Measurements from ENCODE around the gene ATAD3A. TPM values are rescaled to one million over a fixed set of nuclear protein-coding genes. Genes with fewer than 3 reads are reported as not detected.
"Not testable (repeated sequence)": the region's sequence is repeated elsewhere in the genome, so short reads cannot be mapped to it uniquely, and the experiment has no call there.

Gene ATAD3A
- total RNA-seq, 1 experiment from 2014 or later, result 55.8 TPM

DNA sequence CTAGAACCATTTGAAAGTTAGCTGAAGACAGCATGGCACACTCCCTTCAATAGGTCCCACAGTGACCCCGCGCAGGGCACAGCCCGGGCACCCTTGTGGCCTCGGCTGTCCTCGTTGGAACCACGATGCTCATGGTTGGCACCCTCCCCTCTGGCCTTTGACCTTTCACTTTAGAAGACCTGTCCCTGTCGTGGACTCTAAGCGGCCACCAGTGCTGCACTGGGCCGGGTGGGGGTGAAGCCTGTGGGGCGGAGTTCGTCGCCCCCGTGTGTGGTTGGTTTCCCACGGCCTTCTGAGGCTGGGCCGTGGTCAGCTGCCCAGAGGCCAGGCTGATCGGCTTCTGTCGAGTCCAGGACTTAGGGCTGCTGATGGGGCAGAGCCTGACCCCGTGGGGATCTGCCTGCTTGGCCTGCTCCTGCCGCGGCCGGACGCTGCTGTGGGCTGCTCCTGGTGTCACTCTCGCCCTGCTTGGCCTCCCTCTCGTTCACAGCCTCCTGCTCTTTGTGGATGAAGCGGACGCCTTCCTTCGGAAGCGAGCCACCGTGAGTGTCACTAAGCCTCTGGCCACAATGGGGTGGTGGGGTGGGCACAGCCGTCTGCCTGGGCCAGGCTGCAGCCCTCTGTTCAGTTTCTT is 12.9 kb downstream of the ATAD3A start:
- H3K23me2 ChIP-seq (ENCODE audit: insufficient read length, low read depth, low read length, poor library complexity, severe bottlenecking); H3K9me3 Mint-ChIP-seq; H2AK5ac ChIP-seq (ENCODE audit: insufficient read length, low read length); H3K4me2 ChIP-seq (ENCODE audit: insufficient read depth, insufficient read length, low read length); H2BK120ac ChIP-seq (ENCODE audit: low read depth, low read length, poor library complexity, severe bottlenecking); H2BK5ac ChIP-seq (ENCODE audit: insufficient read length, low read length); H3K9me3 ChIP-seq (ENCODE audit: control insufficient read depth, low read depth, low read length); H4K91ac ChIP-seq (ENCODE audit: insufficient read length, low read depth, low read length); H2BK12ac ChIP-seq (ENCODE audit: insufficient read length, low read depth, low read length); H3K14ac ChIP-seq (ENCODE audit: insufficient read depth, low read length); H4K8ac ChIP-seq (replicated peaks; ENCODE audit: insufficient read length, low read depth, low read length); DNase-seq; H3K4me1 Mint-ChIP-seq; H3K9ac ChIP-seq (ENCODE audit: extremely low read depth, insufficient read length, low read length); H2BK20ac ChIP-seq (ENCODE audit: low read depth, low read length, poor library complexity, severe bottlenecking); H4K20me1 ChIP-seq (ENCODE audit: control insufficient read depth, insufficient read depth, insufficient read length); H2BK15ac ChIP-seq (ENCODE audit: low read depth, low read length); H3T11ph ChIP-seq (ENCODE audit: low read length); H3K4ac ChIP-seq (ENCODE audit: low read depth, low read length); H4K5ac ChIP-seq (ENCODE audit: insufficient read length, low read depth, low read length); H3K27ac ChIP-seq (ENCODE audit: insufficient read length, low read depth, low read length); H3K79me1 ChIP-seq (ENCODE audit: insufficient read depth, low read depth, low read length, poor library complexity, severe bottlenecking); H3K27me3 ChIP-seq (ENCODE audit: insufficient read depth, low read length); H3K18ac ChIP-seq (ENCODE audit: insufficient read length, low read depth, low read length); H3K27me3 Mint-ChIP-seq (ENCODE audit: low read depth); H3K79me2 ChIP-seq (ENCODE audit: insufficient read depth, low read length); H2AFZ ChIP-seq (ENCODE audit: low read length); H3K4me1 ChIP-seq (ENCODE audit: insufficient read depth, low read length); H3K23ac ChIP-seq (ENCODE audit: insufficient read length, low read depth, low read length); H3K4me3 Mint-ChIP-seq; H3K56ac ChIP-seq (ENCODE audit: insufficient read length, low read depth, low read length): not testable (repeated sequence)
- no CpG with 5 or more reads among the region's 30 CpGs for WGBS (ENCODE audit: extremely low coverage, insufficient read length, low lambda C conversion rate)
- peaks cover 19 to 65% (median 37%) of the 10 kb centered on the region in 3 experiments; a peak in 6 of 7 replicates for H3K36me3 Mint-ChIP-seq (ENCODE audit: insufficient read depth in 1 of 3, low read depth in 3 of 3)
- peak overlapping the region in 1 of 3 experiments; percentile 59; a peak in 1 of 7 replicates for H3K27ac Mint-ChIP-seq

DNA sequence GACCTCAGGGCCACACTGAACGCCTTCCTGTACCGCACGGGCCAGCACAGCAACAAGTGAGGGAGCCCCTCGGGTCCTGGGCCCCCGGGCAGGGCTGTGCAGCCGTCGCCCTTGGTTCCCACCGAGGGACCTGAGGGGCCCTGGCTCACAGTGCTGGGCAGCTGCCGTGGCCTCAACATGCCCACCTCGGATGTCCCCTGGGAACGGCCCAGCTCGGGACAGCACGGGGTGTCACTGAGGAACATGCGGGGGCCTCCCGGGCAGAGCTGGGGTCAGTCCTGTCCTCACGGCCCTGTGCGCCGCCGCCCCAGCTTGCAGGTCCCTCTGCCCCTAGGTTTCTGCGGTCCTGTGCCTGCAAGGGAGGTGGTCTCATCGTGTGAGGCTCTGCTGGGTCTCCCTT is 14.5 kb downstream of the ATAD3A start:
- H3K23me2 ChIP-seq (ENCODE audit: insufficient read length, low read depth, low read length, poor library complexity, severe bottlenecking); H2BK12ac ChIP-seq (ENCODE audit: insufficient read length, low read depth, low read length); H3K27ac ChIP-seq (ENCODE audit: insufficient read length, low read depth, low read length); H3K4me1 Mint-ChIP-seq; H3K9me3 Mint-ChIP-seq; DNase-seq; H2BK20ac ChIP-seq (ENCODE audit: low read depth, low read length, poor library complexity, severe bottlenecking); H3K27me3 ChIP-seq (ENCODE audit: insufficient read depth, low read length); H3K4ac ChIP-seq (ENCODE audit: low read depth, low read length); H4K91ac ChIP-seq (ENCODE audit: insufficient read length, low read depth, low read length); H3K4me3 Mint-ChIP-seq; H2BK5ac ChIP-seq (ENCODE audit: insufficient read length, low read length); H3K79me1 ChIP-seq (ENCODE audit: insufficient read depth, low read depth, low read length, poor library complexity, severe bottlenecking); H2BK120ac ChIP-seq (ENCODE audit: low read depth, low read length, poor library complexity, severe bottlenecking); H3T11ph ChIP-seq (ENCODE audit: low read length); H4K8ac ChIP-seq (replicated peaks; ENCODE audit: insufficient read length, low read depth, low read length); H3K4me2 ChIP-seq (ENCODE audit: insufficient read depth, insufficient read length, low read length); H3K27ac Mint-ChIP-seq; H3K23ac ChIP-seq (ENCODE audit: insufficient read length, low read depth, low read length); H3K9me3 ChIP-seq (ENCODE audit: control insufficient read depth, low read depth, low read length); H4K5ac ChIP-seq (ENCODE audit: insufficient read length, low read depth, low read length); H3K18ac ChIP-seq (ENCODE audit: insufficient read length, low read depth, low read length); H2AK5ac ChIP-seq (ENCODE audit: insufficient read length, low read length); H3K27me3 Mint-ChIP-seq (ENCODE audit: low read depth); H3K56ac ChIP-seq (ENCODE audit: insufficient read length, low read depth, low read length); H3K14ac ChIP-seq (ENCODE audit: insufficient read depth, low read length); H2BK15ac ChIP-seq (ENCODE audit: low read depth, low read length); H3K4me1 ChIP-seq (ENCODE audit: insufficient read depth, low read length); H2AFZ ChIP-seq (ENCODE audit: low read length); H3K9ac ChIP-seq (ENCODE audit: extremely low read depth, insufficient read length, low read length); H3K79me2 ChIP-seq (ENCODE audit: insufficient read depth, low read length); H4K20me1 ChIP-seq (ENCODE audit: control insufficient read depth, insufficient read depth, insufficient read length): not testable (repeated sequence)
- H3K36me3 Mint-ChIP-seq (ENCODE audit: insufficient read depth in 1 of 3, low read depth in 3 of 3), result peaks cover 28 to 59% (median 45%) of the 10 kb centered on the region in 3 experiments; a peak in 6 of 7 replicates
- WGBS (ENCODE audit: extremely low coverage, insufficient read length, low lambda C conversion rate), result no CpG with 5 or more reads among the region's 21 CpGs
